Measurements from ENCODE around the gene SEC63. TPM values are rescaled to one million over a fixed set of nuclear protein-coding genes. Genes with fewer than 3 reads are reported as not detected.
"Not testable (repeated sequence)": the region's sequence is repeated elsewhere in the genome, so short reads cannot be mapped to it uniquely, and the experiment has no call there.

Gene SEC63
- total RNA-seq, 6 donors from 2014 or later: 35.0 to 111 (median 77.9) TPM

DNA sequence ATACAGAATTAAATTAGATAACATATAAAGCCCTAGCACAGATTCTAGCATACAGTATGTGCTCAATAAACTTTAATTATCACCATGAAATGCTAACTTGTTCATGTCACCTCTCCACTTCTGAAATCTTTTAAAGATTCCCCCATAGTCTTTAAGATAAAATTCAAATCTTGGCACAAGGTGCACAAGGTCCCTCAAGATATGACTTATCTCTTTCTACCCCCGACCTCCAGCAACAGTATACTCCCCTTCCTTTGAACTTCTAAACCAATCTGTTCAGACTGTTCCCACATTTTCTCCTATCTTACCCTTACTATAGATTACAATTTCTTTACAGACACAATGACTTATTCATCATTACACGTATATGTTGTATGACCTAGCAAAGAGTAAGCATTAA is 29.0 kb downstream of the SEC63 start:
- no peak for TF ChIP-seq POLR2A (IDR thresholded peaks at IDR 0.05)
- no peak for TF ChIP-seq CTCF (IDR thresholded peaks at IDR 0.05)
- no peak for TF ChIP-seq EP300 (IDR thresholded peaks at IDR 0.05)
- no peak for TF ChIP-seq POLR2AphosphoS5 (IDR thresholded peaks at IDR 0.05)
- 94 to 95% methylated on average over 2 of the region's 2 CpGs for WGBS, 2 donors

DNA sequence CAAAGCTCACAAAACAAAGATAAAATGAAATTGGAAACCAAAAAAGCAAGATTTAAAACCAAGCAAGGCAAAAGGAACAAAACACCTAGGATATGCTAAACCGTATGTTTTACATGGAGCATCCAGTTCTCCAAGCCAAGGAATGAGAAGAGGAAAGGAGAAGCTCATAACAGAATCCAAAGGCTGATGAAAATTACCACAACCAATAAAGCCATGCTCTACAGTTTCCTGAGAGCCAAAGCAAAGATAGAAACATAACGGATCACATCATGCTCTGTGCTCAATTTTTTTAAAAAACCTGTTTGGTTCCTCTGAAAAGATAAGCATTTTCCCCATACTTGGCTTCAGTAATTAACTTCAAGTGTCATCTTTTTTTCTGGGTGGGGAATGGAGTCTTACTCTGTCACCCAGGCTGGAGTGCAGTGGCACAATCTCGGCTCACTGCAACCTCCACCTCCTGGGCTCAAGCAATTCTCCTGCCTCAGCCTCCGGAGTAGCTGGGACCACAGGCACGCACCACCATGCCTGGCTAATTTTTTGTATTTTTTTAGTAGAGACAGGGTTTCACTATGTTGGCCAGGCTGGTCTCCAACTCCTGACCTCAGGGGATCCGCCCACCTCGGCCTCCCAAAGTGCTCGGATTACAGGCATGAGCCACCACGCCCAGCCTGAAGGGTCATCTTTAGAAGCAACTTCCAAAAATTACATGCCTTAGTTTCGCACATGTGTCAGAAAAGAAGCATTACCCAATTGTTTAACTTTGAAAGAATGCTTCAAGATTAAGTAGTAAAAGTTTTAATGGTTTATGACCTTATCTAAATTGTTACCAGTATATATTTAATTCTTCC is 31.1 kb downstream of the SEC63 start:
- WGBS, 2 donors: 69 to 78% methylated on average over 10 of the region's 10 CpGs
- not testable (repeated sequence) for H3K4me1 ChIP-seq, H3K9me3 ChIP-seq, DNase-seq, H3K27ac ChIP-seq, H3K4me3 ChIP-seq, H3K27me3 ChIP-seq
- ATAC-seq (ENCODE audit: low FRiP score in 2 of 2): peak in 1 of 2 donors; percentile 85
- H3K36me3 ChIP-seq: peaks cover 0 to 29% (median 0%) of the 10 kb centered on the region in 4 donors

More for the DNA sequence above, 29.0 kb downstream of the SEC63 start:
- Histone ChIP-seq H3K9me3 (no peaks in the 10 kb centered on the region), H3K4me1 (peaks cover 0 to 4% (median 0%) of the 10 kb centered on the region in 4 donors), H3K27ac (no peak overlapping the region), H3K36me3 (peaks cover 0 to 26% (median 0%) of the 10 kb centered on the region in 4 donors), H3K4me3 (no peak overlapping the region), H3K27me3 (no peaks in the 10 kb centered on the region)
- ATAC-seq (ENCODE audit: low FRiP score in 2 of 2) (no peak), DNase-seq (no peak)

- H3K4me1 ChIP-seq: no peaks in the 10 kb centered on the region
- 91 to 98% methylated on average over 9 of the region's 9 CpGs for WGBS, 2 donors
- TF ChIP-seq POLR2A (IDR thresholded peaks at IDR 0.05) (no peak), CTCF (IDR thresholded peaks at IDR 0.05) (no peak), POLR2AphosphoS5 (IDR thresholded peaks at IDR 0.05) (no peak), EP300 (IDR thresholded peaks at IDR 0.05) (no peak)
- H3K27ac ChIP-seq: no peak overlapping the region
- DNase-seq (no peak), ATAC-seq (ENCODE audit: low FRiP score in 2 of 2) (no peak)
- H3K36me3 ChIP-seq: peaks cover 7 to 58% (median 31%) of the 10 kb centered on the region in 4 donors
- no peaks in the 10 kb centered on the region for H3K27me3 ChIP-seq
- no peak overlapping the region for H3K4me3 ChIP-seq
- H3K9me3 ChIP-seq: peaks cover 0 to 9% (median 1%) of the 10 kb centered on the region in 4 donors
Observed at GRCh38 chr6:107917451-107918375, 40.3 kb downstream of the SEC63 start.

DNA sequence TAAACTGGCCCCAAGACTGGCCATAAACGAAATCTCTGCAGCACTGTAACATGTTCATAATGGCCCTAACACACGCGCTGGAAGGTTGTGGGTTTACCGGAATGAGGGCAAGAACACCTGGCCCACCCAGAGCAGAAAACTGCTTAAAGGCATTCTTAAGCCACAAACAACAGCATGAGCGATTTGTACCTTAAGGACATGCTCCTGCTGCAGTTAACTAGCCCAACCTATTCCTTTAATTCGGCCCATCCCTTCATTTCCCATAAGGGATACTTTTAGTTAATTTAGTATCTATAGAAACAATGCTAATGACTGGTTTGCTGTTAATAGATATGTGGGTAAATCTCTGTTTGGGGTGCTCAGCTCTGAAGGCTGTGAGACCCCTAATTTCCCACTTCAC is 41.0 kb downstream of the SEC63 start:
- not testable (repeated sequence) for H3K27me3 ChIP-seq; H3K27ac ChIP-seq; DNase-seq; ATAC-seq (ENCODE audit: low FRiP score in 2 of 2); H3K9me3 ChIP-seq; H3K4me1 ChIP-seq; H3K4me3 ChIP-seq
- H3K36me3 ChIP-seq: peaks cover 11 to 65% (median 37%) of the 10 kb centered on the region in 4 donors
- 99 to 100% methylated on average over 2 to 6 of the region's 6 CpGs for WGBS, 2 donors

DNA sequence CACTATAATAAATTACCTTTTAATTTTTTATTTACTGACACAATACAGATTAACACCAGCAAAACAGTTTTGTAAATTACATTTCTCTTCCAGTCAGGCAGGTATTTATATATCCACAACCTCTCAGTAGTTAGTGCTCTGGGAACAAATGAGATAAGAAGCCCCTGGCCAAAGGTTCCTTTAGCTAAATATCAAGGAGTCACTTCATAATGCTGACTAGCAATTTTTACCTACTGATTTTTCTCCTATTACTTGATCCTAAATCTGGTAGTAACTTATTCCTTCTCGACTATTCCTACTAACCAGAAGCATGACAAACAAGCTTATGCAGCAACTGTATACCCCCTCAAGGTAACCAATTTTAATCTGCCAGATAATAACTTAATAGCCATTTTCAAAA is 46.3 kb downstream of the SEC63 start:
- Histone ChIP-seq H3K4me1 (no peaks in the 10 kb centered on the region), H3K9me3 (no peaks in the 10 kb centered on the region), H3K4me3 (no peak overlapping the region), H3K27ac (no peak overlapping the region), H3K36me3 (peaks cover 18 to 70% (median 35%) of the 10 kb centered on the region in 4 donors), H3K27me3 (no peaks in the 10 kb centered on the region)
- no peak for TF ChIP-seq POLR2AphosphoS5 (IDR thresholded peaks at IDR 0.05)
- TF ChIP-seq EP300 (IDR thresholded peaks at IDR 0.05): no peak
- TF ChIP-seq CTCF (IDR thresholded peaks at IDR 0.05): no peak
- no peak for TF ChIP-seq POLR2A (IDR thresholded peaks at IDR 0.05)
- DNase-seq (no peak), ATAC-seq (ENCODE audit: low FRiP score in 2 of 2) (no peak)
- 89 to 97% methylated on average over 1 of the region's 1 CpG for WGBS, 2 donors

Measured in upper lobe of left lung (tissue), 6 donors.